Spleen (tissue), 7 donors: ENCODE measurements around the gene KRTCAP3.

Experiments
- CTCF ChIP-seq, 11 experiments: fragments of 200-600 bp in 7 of 11; fragments of 450-650 bp in 4 of 11; sonication (generic) in 4 of 11; IDR thresholded peaks in 8 of 11; conservative IDR thresholded peaks in 3 of 11; 1 replicate in 7 of 11; 2 replicates in 4 of 11; pipeline versions ENCODE4 v1.4.0 to v1.8.0; 2016 to 2021; ENCODE audit warnings: antibody characterized with exemption in 11 of 11, inconsistent platforms in 4 of 11, mild to moderate bottlenecking in 1 of 11
- POLR2A ChIP-seq, 3 donors: fragments of 450-650 bp; IDR thresholded peaks; one replicate each; pipeline ENCODE4 v1.5.1; 2017; ENCODE audit warnings: antibody characterized with exemption in 3 of 3, mild to moderate bottlenecking in 1 of 3
- donor health status: DM: no; HTN: no; CAD: no; lungs with moderate emphysema.
- donor health status: DM: no; HTN: no; CAD: no.
- donor health status: DM: no; HTN: no; CAD: no.

- TF ChIP-seq POLR2A (IDR thresholded peaks at IDR 0.05) (no peak), CTCF (IDR thresholded peaks at IDR 0.05 in 8 of 11, conservative IDR thresholded peaks at IDR 0.05 in 3 of 11) (no peak)
Observed at GRCh38 chr2:27416151-27416550, 26.0 kb upstream of the KRTCAP3 start.
